Measurements from ENCODE around the gene ULBP3.

ULBP3 gene

DNA sequence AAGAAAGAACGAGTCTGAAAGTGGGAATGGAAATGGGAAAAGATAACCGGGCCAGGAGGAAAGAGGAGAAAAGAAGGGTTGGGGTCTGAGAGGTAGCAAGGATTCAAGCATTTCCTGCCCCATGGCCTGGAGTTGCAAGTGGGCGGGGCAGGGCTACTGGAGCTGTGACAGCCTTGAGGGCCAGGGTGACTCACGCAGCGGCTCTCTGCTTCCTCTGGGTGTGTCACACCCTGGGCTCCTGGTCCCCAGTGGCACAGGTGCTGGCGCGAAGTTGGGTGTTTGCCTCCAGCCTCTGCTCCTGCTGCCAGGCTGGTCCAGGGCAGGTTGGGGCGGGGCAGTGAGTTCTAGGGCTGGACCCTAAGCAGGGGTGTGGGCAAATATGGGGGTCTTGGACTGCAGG is 3.3 kb upstream of the ULBP3 start:
- Histone ChIP-seq H3K79me2 (ENCODE audit: insufficient read depth, low read length) (no peaks in the 10 kb centered on the region), H3K4me3 (ENCODE audit: low read depth, low read length, poor library complexity, severe bottlenecking) (no peak overlapping the region), H3K9me2 (ENCODE audit: low read depth, low read length) (no peaks in the 10 kb centered on the region), H3K36me3 (ENCODE audit: insufficient read depth, low read length) (no peaks in the 10 kb centered on the region), H3K27me3 (ENCODE audit: insufficient read depth, low read length) (no peaks in the 10 kb centered on the region), H3F3A (ENCODE audit: insufficient read depth, low read length) (no peaks in the 10 kb centered on the region), H3K4me1 (ENCODE audit: insufficient read depth, low read length, severe bottlenecking) (peaks cover 6% of the 10 kb centered on the region), H3K4me2 (ENCODE audit: low read length) (no peak overlapping the region), H4K20me1 (ENCODE audit: insufficient read depth, low read length) (no peaks in the 10 kb centered on the region), H3K9me3 (ENCODE audit: low read length) (no peaks in the 10 kb centered on the region), H3K27ac (ENCODE audit: low read depth, low read length, poor library complexity, severe bottlenecking) (no peak overlapping the region), H3K9ac (ENCODE audit: low read length) (no peak overlapping the region), H2AFZ (ENCODE audit: low read length) (no peak overlapping the region)
- TF ChIP-seq CTCF (IDR thresholded peaks at IDR 0.05; ENCODE audit: low read length) (no peak), EZH2 (IDR thresholded peaks at IDR 0.05; ENCODE audit: borderline replicate concordance, low read length) (no peak)

GRCh38 chr6:150070236-150070818 is 1.4 kb upstream of the ULBP3 start:
- H3K9me3 ChIP-seq (ENCODE audit: low read length) = no peaks in the 10 kb centered on the region
- TF ChIP-seq CTCF (IDR thresholded peaks at IDR 0.05; ENCODE audit: low read length) (no peak), EZH2 (IDR thresholded peaks at IDR 0.05; ENCODE audit: borderline replicate concordance, low read length) (no peak)
- no peaks in the 10 kb centered on the region for H3K79me2 ChIP-seq (ENCODE audit: insufficient read depth, low read length)
- peaks cover 6% of the 10 kb centered on the region for H3K4me1 ChIP-seq (ENCODE audit: insufficient read depth, low read length, severe bottlenecking)
- H3K27me3 ChIP-seq (ENCODE audit: insufficient read depth, low read length) = no peaks in the 10 kb centered on the region
- no peaks in the 10 kb centered on the region for H3F3A ChIP-seq (ENCODE audit: insufficient read depth, low read length)
- H3K9me2 ChIP-seq (ENCODE audit: low read depth, low read length) = no peaks in the 10 kb centered on the region
- H4K20me1 ChIP-seq (ENCODE audit: insufficient read depth, low read length) = no peaks in the 10 kb centered on the region
- H2AFZ ChIP-seq (ENCODE audit: low read length) = no peak overlapping the region
- no peaks in the 10 kb centered on the region for H3K36me3 ChIP-seq (ENCODE audit: insufficient read depth, low read length)
- H3K9ac ChIP-seq (ENCODE audit: low read length) = no peak overlapping the region
- no peak overlapping the region for H3K4me3 ChIP-seq (ENCODE audit: low read depth, low read length, poor library complexity, severe bottlenecking)
- no peak overlapping the region for H3K4me2 ChIP-seq (ENCODE audit: low read length)
- H3K27ac ChIP-seq (ENCODE audit: low read depth, low read length, poor library complexity, severe bottlenecking) = no peak overlapping the region

DNA sequence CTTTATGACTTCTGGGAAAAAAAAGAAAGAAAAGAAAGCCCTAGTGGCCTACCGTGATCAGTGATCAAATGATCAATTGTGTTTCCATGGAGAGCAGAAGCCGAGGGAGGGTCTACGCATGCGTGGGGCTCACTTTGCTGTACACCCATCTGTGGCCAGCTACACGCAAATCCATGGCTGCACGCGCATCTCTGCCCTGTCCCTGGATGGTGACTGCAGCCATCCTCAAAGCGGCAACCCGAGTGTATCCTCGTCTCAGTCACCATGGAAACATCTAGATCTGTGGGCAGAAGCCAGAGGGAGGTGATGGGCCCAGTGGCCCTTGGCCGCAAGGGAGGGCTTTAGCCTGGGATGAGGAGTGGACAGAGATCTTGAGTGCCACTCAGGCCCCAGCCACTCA is 785 bp upstream of the ULBP3 start:
- no peak overlapping the region for H3K4me3 ChIP-seq (ENCODE audit: low read depth, low read length, poor library complexity, severe bottlenecking)
- H3K4me1 ChIP-seq (ENCODE audit: insufficient read depth, low read length, severe bottlenecking) = peaks cover 6% of the 10 kb centered on the region
- no peak overlapping the region for H3K9ac ChIP-seq (ENCODE audit: low read length)
- no peaks in the 10 kb centered on the region for H4K20me1 ChIP-seq (ENCODE audit: insufficient read depth, low read length)
- no peak overlapping the region for H2AFZ ChIP-seq (ENCODE audit: low read length)
- no peak overlapping the region for H3K27ac ChIP-seq (ENCODE audit: low read depth, low read length, poor library complexity, severe bottlenecking)
- H3K9me3 ChIP-seq (ENCODE audit: low read length) = no peaks in the 10 kb centered on the region
- no peaks in the 10 kb centered on the region for H3F3A ChIP-seq (ENCODE audit: insufficient read depth, low read length)
- no peaks in the 10 kb centered on the region for H3K27me3 ChIP-seq (ENCODE audit: insufficient read depth, low read length)
- TF ChIP-seq EZH2 (IDR thresholded peaks at IDR 0.05; ENCODE audit: borderline replicate concordance, low read length) (no peak), CTCF (IDR thresholded peaks at IDR 0.05; ENCODE audit: low read length) (no peak)
- H3K79me2 ChIP-seq (ENCODE audit: insufficient read depth, low read length) = no peaks in the 10 kb centered on the region
- no peaks in the 10 kb centered on the region; the same call in 1 of the 2 replicates for H3K36me3 ChIP-seq (ENCODE audit: insufficient read depth, low read length)
- no peaks in the 10 kb centered on the region for H3K9me2 ChIP-seq (ENCODE audit: low read depth, low read length)
- no peak overlapping the region for H3K4me2 ChIP-seq (ENCODE audit: low read length)
